ENCODE measurements around the gene TMEM247.

DNA sequence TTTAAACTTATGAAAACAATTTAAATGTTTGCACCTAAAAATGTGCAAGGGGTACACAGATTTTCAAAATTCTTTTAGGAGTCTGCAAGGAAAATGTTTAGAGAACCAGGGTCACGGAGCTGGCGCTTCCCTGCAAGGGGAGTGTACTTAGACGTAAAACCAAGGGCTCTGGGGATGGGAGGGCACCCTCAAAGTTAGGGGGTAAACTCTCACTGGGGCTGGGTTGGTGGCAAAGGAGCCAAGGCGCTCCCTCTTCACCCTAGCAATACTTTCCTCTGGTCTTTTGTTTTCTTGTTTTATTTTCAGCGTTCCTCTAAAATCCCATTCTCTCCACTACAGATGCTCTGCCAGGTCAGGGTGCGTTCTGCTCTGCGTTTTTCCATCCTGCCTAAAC, 20.0 kb downstream of the TMEM247 start:
- no peak for TF ChIP-seq TARDBP (IDR thresholded peaks at IDR 0.05)
- TF ChIP-seq NFRKB (IDR thresholded peaks at IDR 0.05): no peak
